Skeletal muscle satellite cell (primary cell): ENCODE data around the gene CDK14.
A peak's percentile ranks its signal among the peaks of the same experiment; 100 is the strongest.

Source experiments
- H3K27me3 ChIP-seq: 2 replicates; pipeline ENCODE4 v1.7.0; 2013; ENCODE audit warnings: low read length; ENCODE audit not compliant: control insufficient read depth, insufficient read depth
- H3K36me3 ChIP-seq: 2 replicates; pipeline ENCODE4 v1.7.0; 2013; ENCODE audit warnings: mild to moderate bottlenecking, control low read depth, low read length; ENCODE audit not compliant: insufficient read depth
- H3K4me1 ChIP-seq: 2 replicates; pipeline ENCODE4 v1.7.0; 2013; ENCODE audit warnings: low read length; ENCODE audit not compliant: control insufficient read depth, insufficient read depth
- H3K4me2 ChIP-seq: 2 replicates; pipeline ENCODE4 v1.7.0; 2013; ENCODE audit warnings: mild to moderate bottlenecking, low read length
- H3K4me3 ChIP-seq: 2 replicates; pipeline ENCODE4 v1.7.0; 2013; ENCODE audit warnings: low read length
- H3K9ac ChIP-seq: 2 replicates; pipeline ENCODE4 v1.7.0; 2013; ENCODE audit warnings: mild to moderate bottlenecking, low read depth, low read length, moderate library complexity
- H3K9me3 ChIP-seq: replicated peaks from 2 replicates; pipeline ENCODE4 v1.7.0; 2013; ENCODE audit warnings: mild to moderate bottlenecking, control low read depth, low read length

CDK14 gene

DNA sequence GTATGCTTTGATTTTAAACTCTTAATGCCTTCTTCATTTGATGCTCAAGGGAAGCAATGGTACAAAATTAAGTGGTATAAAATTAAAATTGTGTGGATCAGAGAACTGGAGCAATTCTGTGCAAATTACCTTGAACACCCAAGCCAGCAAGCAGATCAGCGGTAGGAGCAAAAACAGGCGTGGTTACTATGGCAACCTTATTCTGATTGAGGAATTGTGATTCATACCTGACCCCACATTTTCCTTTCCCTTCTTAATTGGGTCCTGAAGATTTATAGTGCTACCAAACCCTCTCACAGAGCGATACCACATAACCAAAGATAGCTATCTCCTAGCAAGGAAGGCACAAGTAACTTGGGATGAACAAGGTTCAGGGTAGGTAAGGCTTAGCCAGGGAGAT lies 595.6 kb downstream of the CDK14 start:
- Histone ChIP-seq H3K4me2 (no peak overlapping the region), H3K27me3 (no peaks in the 10 kb centered on the region), H3K4me3 (no peak overlapping the region), H3K9ac (no peak overlapping the region), H3K4me1 (peaks cover 10% of the 10 kb centered on the region), H3K9me3 (no peaks in the 10 kb centered on the region), H3K36me3 (no peaks in the 10 kb centered on the region)

GRCh38 chr7:91193141-91193540 lies 597.0 kb downstream of the CDK14 start:
- Histone ChIP-seq H3K4me2 (no peak overlapping the region), H3K36me3 (no peaks in the 10 kb centered on the region), H3K9me3 (no peaks in the 10 kb centered on the region), H3K27me3 (no peaks in the 10 kb centered on the region), H3K9ac (no peak overlapping the region), H3K4me1 (peaks cover 8% of the 10 kb centered on the region), H3K4me3 (no peak overlapping the region)

- Histone ChIP-seq H3K9ac (no peak overlapping the region), H3K36me3 (no peaks in the 10 kb centered on the region), H3K27me3 (no peaks in the 10 kb centered on the region), H3K4me2 (no peak overlapping the region), H3K4me1 (peaks cover 8% of the 10 kb centered on the region), H3K4me3 (no peak overlapping the region), H3K9me3 (no peaks in the 10 kb centered on the region)
Observed at GRCh38 chr7:91194841-91195240, 598.7 kb downstream of the CDK14 start.

GRCh38 chr7:91196058-91196457 lies 599.9 kb downstream of the CDK14 start:
- Histone ChIP-seq H3K4me2 (no peak overlapping the region), H3K36me3 (no peaks in the 10 kb centered on the region)

DNA sequence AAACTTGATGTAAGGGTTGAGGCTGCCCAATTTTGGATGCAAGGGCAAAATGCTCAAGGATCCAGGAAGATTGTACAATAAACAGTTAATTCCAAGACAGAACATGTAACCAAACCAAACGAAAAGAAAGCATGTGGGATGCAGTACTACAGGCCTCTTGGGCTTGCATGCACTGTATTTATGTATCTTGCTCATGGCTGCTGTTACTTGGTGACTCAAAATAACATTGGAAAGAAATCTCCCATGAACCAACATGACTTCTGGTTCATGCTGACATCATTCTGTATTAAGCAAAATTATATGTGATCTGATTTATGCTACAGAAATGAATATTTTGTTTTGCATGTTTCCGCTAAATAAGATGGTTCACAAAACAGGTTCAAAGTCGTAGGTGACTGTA lies 602.2 kb downstream of the CDK14 start:
- Histone ChIP-seq H3K4me2 (no peak overlapping the region), H3K9me3 (no peaks in the 10 kb centered on the region), H3K4me1 (peaks cover under 1% of the 10 kb centered on the region), H3K9ac (no peak overlapping the region), H3K36me3 (no peaks in the 10 kb centered on the region), H3K4me3 (no peak overlapping the region), H3K27me3 (no peaks in the 10 kb centered on the region)

More at GRCh38 chr7:91196058-91196457, 599.9 kb downstream of the CDK14 start:
- Histone ChIP-seq H3K9ac (no peak overlapping the region), H3K4me3 (no peak overlapping the region), H3K27me3 (no peaks in the 10 kb centered on the region), H3K9me3 (no peaks in the 10 kb centered on the region), H3K4me1 (peaks cover 8% of the 10 kb centered on the region)

DNA sequence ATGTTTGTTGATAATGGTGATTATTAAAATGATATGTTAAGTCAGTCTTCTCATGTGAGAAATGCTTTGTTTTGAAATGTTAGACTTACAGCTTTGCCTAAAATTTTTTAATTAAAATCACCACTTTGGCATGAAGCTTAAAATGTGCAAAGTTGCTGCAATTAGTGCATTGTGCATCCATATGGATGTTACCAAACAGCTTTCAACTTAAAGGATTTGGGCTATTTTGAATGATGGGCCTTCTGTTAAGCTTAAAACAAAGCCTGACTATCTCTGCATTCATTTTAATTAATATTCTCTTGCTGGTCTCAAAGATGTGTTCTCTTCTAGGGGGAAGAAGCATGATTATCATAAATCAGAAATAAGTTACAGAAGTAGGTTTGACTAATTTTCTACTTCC lies 603.5 kb downstream of the CDK14 start:
- no peaks in the 10 kb centered on the region for H3K27me3 ChIP-seq
- no peak overlapping the region for H3K9ac ChIP-seq
- H3K9me3 ChIP-seq = no peaks in the 10 kb centered on the region
- H3K4me2 ChIP-seq = no peak overlapping the region
- H3K4me1 ChIP-seq = no peaks in the 10 kb centered on the region
- no peaks in the 10 kb centered on the region for H3K36me3 ChIP-seq
- H3K4me3 ChIP-seq = no peak overlapping the region

- H3K9me3 ChIP-seq = no peaks in the 10 kb centered on the region
- no peak overlapping the region for H3K4me2 ChIP-seq
- no peak overlapping the region for H3K9ac ChIP-seq
Observed at GRCh38 chr7:91201442-91202113, 605.5 kb downstream of the CDK14 start.

GRCh38 chr7:91206361-91206960 lies 610.3 kb downstream of the CDK14 start:
- no peaks in the 10 kb centered on the region for H3K27me3 ChIP-seq
- no peak overlapping the region for H3K4me3 ChIP-seq
- no peaks in the 10 kb centered on the region for H3K9me3 ChIP-seq
- H3K4me1 ChIP-seq = no peaks in the 10 kb centered on the region
- H3K4me2 ChIP-seq = no peak overlapping the region
- H3K9ac ChIP-seq = no peak overlapping the region
- H3K36me3 ChIP-seq = peaks cover 4% of the 10 kb centered on the region

More at GRCh38 chr7:91201442-91202113, 605.5 kb downstream of the CDK14 start:
- Histone ChIP-seq H3K4me3 (no peak overlapping the region), H3K36me3 (no peaks in the 10 kb centered on the region), H3K4me1 (no peaks in the 10 kb centered on the region), H3K27me3 (no peaks in the 10 kb centered on the region)

DNA sequence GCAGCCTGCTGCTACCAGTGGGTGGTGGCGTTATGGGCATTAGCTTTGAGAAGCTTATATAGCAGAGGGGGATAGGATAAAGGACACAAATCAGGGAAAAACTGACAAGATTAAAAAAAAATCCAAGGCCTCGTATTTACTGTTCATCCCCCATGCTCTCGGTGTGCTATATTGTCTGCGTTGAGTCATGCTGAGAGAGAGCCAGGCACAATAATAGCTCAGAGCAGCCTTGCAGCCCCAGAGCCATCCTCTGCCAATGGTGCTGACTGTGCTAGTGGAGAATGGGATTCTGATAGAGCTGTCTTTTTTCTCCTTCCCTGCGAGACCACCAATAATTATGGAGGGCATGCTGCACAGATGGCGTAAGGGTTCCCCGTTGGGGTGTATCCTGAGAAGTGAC lies 616.5 kb downstream of the CDK14 start:
- Histone ChIP-seq H3K27me3 (no peaks in the 10 kb centered on the region), H3K9me3 (no peaks in the 10 kb centered on the region), H3K4me1 (no peaks in the 10 kb centered on the region), H3K4me3 (no peak overlapping the region), H3K4me2 (no peak overlapping the region), H3K9ac (no peak overlapping the region), H3K36me3 (peaks cover 4% of the 10 kb centered on the region)

- Histone ChIP-seq H3K4me1 (peaks cover 19% of the 10 kb centered on the region), H3K27me3 (no peaks in the 10 kb centered on the region), H3K9me3 (no peaks in the 10 kb centered on the region), H3K9ac (no peak overlapping the region), H3K4me2 (no peak overlapping the region), H3K36me3 (no peaks in the 10 kb centered on the region), H3K4me3 (no peak overlapping the region)
Observed at GRCh38 chr7:91226411-91226810, 630.3 kb downstream of the CDK14 start.

DNA sequence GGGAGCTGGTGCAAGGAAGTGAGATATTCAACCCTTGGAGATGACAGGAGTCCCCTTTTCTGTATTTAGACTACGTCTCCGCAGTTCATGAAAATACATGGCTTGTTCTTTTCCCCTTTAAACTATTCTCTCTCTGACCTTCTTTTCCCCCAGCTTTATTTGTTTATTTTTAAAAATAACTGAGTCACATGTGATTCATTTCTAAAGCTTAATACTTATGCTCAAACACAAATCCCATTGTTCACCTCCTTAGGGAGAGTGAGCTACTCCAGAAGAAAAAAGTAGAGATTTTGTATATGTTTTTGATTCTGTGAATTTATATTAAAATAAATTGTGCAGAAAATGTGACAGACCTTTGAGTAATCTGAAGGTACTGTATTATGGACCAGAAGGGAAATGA lies 632.2 kb downstream of the CDK14 start:
- Histone ChIP-seq H3K9ac (peak overlapping the region; percentile 9), H3K27me3 (no peaks in the 10 kb centered on the region), H3K4me2 (peak overlapping the region; percentile 57), H3K36me3 (no peaks in the 10 kb centered on the region), H3K4me3 (no peak overlapping the region), H3K4me1 (peaks cover 19% of the 10 kb centered on the region), H3K9me3 (no peaks in the 10 kb centered on the region)
